Keratinocyte (primary cell): ENCODE measurements around the gene COL9A1.

Experiments
- EZH2 ChIP-seq: IDR thresholded peaks from one replicate; pipeline ENCODE4 v1.6.1; 2012; ENCODE audit warnings: inconsistent platforms, mild to moderate bottlenecking, low read length, moderate library complexity
- TF ChIP-seq, protein P1 (sequence below), 3 experiments: IDR thresholded peaks in 1 of 3; conservative IDR thresholded peaks in 1 of 3; optimal IDR thresholded peaks in 1 of 3; 2 replicates in 2 of 3; 3 replicates in 1 of 3; pipeline versions ENCODE3 to v1.5.1; 2011; ENCODE audit warnings: low read length in 3 of 3, mild to moderate bottlenecking in 3 of 3, moderate library complexity in 2 of 3, control low read depth in 1 of 3, inconsistent platforms in 1 of 3; ENCODE audit not compliant: insufficient read depth in 2 of 3; ENCODE audit errors: extremely low read depth in 1 of 3

DNA sequence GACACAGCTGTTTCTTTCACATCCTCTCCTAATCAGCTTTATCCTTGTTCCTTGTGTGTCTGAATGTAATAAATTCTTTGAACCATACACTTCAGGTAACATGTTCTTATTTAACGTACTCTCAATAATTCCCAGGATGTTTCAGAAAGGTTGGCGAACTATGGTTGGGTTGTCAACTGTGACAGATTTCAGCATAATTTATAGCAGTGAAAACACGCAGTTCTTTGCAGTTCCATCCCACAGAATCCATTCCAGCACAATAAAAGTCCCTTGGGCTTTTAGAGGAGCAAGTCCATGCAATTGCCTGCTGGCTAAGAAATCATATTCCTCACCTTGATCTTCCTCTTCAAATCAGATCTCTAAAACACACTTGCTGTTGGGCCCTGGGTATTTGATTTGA is 119.3 kb downstream of the COL9A1 start:
- TF ChIP-seq, protein P1, sequence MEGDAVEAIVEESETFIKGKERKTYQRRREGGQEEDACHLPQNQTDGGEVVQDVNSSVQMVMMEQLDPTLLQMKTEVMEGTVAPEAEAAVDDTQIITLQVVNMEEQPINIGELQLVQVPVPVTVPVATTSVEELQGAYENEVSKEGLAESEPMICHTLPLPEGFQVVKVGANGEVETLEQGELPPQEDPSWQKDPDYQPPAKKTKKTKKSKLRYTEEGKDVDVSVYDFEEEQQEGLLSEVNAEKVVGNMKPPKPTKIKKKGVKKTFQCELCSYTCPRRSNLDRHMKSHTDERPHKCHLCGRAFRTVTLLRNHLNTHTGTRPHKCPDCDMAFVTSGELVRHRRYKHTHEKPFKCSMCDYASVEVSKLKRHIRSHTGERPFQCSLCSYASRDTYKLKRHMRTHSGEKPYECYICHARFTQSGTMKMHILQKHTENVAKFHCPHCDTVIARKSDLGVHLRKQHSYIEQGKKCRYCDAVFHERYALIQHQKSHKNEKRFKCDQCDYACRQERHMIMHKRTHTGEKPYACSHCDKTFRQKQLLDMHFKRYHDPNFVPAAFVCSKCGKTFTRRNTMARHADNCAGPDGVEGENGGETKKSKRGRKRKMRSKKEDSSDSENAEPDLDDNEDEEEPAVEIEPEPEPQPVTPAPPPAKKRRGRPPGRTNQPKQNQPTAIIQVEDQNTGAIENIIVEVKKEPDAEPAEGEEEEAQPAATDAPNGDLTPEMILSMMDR (optimal IDR thresholded peaks at IDR 0.05 in 1 of 3, IDR thresholded peaks at IDR 0.05 in 1 of 3, conservative IDR thresholded peaks at IDR 0.05 in 1 of 3; ENCODE audit: extremely low read depth in 1 of 3, insufficient read depth in 2 of 3, low read length in 3 of 3), result no peak
- no peak for TF ChIP-seq EZH2
